Measurements from ENCODE around the gene GPRC5C.
"Not testable (repeated sequence)": the region's sequence is repeated elsewhere in the genome, so short reads cannot be mapped to it uniquely, and the experiment has no call there.

Gene GPRC5C

GRCh38 chr17:74473294-74473693 is 41.4 kb downstream of the GPRC5C start:
- DNase-seq (ENCODE audit: low read depth, low spot score) = no peak

GRCh38 chr17:74474043-74474792 is 42.3 kb downstream of the GPRC5C start:
- no peak for DNase-seq (ENCODE audit: low read depth, low spot score)

- DNase-seq (ENCODE audit: low read depth, low spot score) = no peak
Measured at GRCh38 chr17:74475189-74475588, 43.3 kb downstream of the GPRC5C start.

GRCh38 chr17:74477411-74477810 is 45.5 kb downstream of the GPRC5C start:
- no peak for DNase-seq (ENCODE audit: low read depth, low spot score)

GRCh38 chr17:74478420-74479100 is 46.7 kb downstream of the GPRC5C start:
- no peak for DNase-seq (ENCODE audit: low read depth, low spot score)

- DNase-seq (ENCODE audit: low read depth, low spot score) = no peak
Measured at GRCh38 chr17:74480290-74480689, 48.4 kb downstream of the GPRC5C start.

- DNase-seq (ENCODE audit: low read depth, low spot score) = no peak
Measured at GRCh38 chr17:74481621-74482020, 49.7 kb downstream of the GPRC5C start.

GRCh38 chr17:74484066-74484465 is 52.2 kb downstream of the GPRC5C start:
- DNase-seq (ENCODE audit: low read depth, low spot score) = no peak

- DNase-seq (ENCODE audit: low read depth, low spot score) = no peak
Measured at GRCh38 chr17:74485022-74485743, 53.3 kb downstream of the GPRC5C start.

GRCh38 chr17:74485841-74486240 is 54.0 kb downstream of the GPRC5C start:
- DNase-seq (ENCODE audit: low read depth, low spot score) = no peak

GRCh38 chr17:74488276-74488675 is 56.4 kb downstream of the GPRC5C start:
- not testable (repeated sequence) for DNase-seq (ENCODE audit: low read depth, low spot score)

GRCh38 chr17:74490716-74491115 is 58.8 kb downstream of the GPRC5C start:
- no peak for DNase-seq (ENCODE audit: low read depth, low spot score)

- DNase-seq (ENCODE audit: low read depth, low spot score) = no peak
Measured at GRCh38 chr17:74491626-74492025, 59.7 kb downstream of the GPRC5C start.

GRCh38 chr17:74493331-74493833 is 61.5 kb downstream of the GPRC5C start:
- peak; percentile 9 for DNase-seq (ENCODE audit: low read depth, low spot score)
